SKM-1 (cell line): ENCODE data around the gene LRRC4C.

Source experiments
- DNase-seq: peaks from one replicate; lab custom pipeline; 2025; ENCODE audit not compliant: unreplicated experiment; lab: John Stamatoyannopoulos, UW

The LRRC4C gene

DNA sequence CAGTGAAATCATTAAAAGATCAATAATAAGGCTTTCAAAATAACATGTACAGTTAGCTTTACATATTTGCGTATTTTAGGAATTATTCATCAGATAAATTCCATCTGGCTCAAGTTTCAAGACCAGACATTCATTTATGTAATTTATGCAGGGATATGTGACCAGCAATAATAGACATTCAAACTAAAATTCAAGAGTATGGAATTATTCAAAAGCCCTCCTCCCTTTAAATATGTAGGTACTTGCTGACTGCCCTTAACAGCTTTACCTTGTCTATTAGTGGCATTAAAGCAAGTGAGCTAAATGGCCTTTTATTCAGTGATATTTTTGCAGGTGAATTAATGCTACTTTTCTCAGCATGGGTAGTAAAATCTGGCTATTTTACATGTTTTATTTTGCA is 126.1 kb downstream of the LRRC4C start:
- DNase-seq = no peak

DNA sequence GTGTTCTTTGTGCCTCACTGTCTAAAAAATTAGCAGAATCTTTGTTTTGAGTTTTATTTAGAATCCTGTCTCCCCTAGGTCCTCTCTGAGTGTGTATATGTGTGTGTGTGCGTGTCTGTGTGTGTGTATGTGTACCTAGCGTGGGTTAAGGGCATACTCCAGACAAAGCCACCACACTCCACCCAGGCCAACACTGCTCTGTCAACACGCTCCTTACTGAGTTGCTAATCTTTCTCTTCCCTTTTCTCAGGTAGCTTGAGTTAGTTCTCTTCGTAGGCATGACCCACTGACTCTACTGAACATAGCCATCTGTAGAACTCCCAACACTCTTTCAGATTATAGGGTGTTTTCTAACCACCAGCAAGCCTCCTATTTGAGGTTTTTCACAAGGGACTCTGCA is 131.1 kb downstream of the LRRC4C start:
- DNase-seq = no peak

DNA sequence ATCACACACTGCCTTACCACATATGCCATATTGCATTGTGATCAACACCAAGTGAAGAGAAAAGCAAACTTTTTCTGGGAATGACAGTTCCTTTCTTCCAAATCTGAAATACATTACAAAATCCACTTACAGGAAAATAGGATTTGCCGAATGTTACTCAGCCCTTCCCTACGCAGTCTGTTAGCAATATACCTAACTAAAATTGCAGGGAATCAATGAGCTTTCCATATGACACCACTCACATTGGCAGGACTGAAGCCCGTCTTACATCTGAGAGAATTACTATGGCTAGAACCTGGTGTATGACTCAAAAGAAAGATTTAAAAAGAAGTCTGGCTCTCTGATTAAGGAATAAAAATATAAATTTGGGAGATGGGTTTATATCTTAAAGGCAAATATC is 136.0 kb downstream of the LRRC4C start:
- no peak for DNase-seq

DNA sequence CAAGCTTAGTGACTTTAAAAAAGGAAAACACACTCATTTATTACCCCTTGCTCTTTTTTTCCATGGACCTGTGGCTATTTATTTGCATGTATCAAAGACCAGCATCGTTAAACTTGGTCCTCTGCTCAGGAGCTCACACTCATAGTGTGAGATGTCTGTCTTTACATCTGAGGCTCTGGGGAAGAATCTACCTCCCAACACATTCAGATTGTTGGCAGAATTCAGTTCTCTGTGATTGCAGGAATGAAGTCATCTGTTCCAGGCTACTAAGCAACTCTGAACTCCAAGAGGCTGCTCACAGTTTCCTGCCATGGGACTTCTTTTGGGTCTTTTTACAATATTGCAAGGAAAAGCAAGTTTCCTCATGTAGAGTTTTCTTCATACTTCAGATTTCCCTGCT is 138.8 kb downstream of the LRRC4C start:
- no peak for DNase-seq

DNA sequence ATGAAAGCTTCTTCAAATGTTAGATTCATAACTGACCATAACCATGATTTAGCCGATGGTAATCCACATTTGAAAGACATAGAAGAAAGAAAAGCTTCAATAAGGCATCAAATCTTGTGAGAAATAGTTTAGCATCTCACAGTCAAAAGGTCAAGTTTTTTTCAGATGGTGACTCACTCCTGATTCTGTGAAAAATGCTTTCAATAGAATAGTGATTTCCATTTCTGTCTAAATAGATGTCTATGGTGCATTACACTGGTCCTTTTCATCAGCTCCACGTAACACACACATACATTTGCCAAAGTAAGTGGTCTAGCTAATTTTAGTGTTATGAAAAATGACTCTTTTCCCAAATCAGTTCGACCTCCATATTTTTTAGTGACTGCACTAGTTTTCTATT is 139.2 kb downstream of the LRRC4C start:
- DNase-seq = no peak

DNA sequence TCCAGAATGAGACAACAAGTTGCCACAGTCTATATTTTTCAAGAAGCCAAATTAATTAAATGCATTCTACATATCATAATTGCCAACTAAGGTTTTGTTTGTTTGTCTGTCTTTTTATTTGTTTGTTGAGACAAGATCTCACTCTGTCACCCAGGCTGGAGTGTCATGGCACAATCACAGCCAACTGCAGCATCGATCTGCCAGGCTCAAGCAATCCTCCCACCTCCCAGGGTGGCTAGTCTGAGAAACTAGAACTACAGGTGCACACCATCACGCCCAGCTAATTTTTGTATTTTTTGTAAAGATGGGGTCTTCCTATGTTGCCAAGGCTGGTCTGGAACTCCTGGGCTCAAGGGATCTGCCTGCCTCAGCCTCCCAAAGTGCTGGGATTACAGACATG is 140.0 kb downstream of the LRRC4C start:
- no peak for DNase-seq

DNA sequence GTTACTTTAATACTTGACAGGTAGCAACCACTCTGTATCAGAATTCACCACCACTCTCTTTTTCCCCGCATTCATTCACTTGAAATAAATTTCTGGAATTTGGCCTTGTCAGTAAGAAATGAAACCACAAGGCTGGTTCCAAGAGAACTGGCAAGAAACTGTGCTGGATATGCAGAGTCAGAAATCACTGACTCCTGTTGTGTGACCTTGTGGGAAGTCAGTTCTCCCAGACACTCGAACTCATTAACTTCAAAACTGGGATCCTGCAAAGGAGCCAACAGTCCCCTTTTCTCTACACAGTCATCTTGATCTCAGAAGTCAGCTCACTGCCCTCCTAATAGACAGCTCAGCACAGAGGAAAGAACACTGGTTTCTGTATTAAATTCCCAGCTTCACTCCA is 142.7 kb downstream of the LRRC4C start:
- DNase-seq = no peak

DNA sequence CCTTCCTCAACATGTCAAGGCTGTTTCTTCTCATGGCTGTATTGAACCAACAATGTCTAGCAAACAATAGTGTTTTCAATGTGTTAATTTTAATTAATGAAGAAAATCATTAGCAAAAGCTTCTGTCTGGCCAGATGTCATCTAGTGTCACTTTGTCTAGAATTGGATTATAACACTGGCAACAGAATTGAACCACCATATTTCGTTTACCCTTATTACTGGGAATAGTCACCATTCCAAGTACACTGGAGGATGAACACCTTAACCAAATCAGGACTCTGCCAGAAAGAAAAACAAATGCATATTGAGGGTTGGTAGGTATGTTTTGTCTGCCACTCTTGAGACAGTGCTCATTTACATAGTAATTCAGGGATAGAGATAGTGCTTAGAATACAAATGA is 146.2 kb downstream of the LRRC4C start:
- DNase-seq = no peak

DNA sequence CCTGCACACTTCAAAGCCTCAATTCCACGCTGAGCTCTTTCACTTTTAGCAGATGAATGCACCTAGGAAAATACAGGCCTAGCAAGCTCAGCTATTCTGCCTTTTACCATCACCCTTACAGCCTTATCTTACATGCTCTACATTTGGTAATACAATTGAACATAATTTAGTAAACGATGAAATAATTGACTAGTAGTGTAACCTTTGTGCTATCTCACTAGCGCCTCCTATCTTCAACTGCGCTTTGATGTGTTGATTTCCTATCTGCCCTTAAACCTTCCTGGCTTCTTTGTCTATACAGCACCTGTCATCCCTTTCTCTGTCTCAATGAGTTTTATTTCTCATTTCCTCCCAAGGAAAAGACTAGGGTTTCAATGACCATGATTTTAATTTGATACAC is 149.7 kb downstream of the LRRC4C start:
- no peak for DNase-seq

DNA sequence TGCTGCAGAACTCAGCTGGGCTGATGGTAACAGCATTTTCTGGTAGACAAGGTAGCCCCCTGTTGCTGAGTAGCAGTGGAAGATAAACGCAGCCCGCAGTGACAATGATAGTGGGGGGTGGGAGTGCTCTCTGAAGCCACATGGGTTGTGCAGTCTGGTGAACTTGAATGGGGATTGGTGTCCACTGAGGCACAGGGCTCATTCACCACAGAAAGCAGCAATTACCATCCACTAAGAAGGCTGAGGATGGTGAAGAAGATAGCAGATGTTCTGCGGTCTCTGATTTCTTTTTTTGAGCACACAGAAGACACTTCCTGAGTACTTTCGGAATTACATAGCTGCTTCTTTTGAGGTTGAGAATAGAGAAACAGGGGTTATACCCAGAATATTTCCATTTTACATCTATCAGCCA is 150.3 kb downstream of the LRRC4C start:
- DNase-seq = no peak

DNA sequence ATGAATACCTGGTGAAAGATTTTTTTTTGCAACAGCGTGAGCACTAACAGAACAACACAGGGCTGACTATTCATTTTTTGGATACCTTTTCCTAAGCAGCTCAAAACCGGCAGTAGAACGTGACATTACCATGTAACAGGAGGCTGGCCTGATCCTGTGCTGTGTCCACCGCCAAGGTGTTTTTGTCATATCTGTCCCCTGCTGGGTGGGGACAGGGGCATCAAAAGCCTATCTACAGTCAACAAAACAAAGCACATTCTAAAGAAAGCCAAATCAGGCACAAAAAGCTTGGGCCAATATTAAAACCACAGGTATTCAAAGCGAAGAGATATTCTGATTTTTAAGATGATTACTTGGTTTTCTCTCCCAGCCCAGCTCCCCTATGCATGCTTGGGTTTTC is 151.2 kb downstream of the LRRC4C start:
- no peak for DNase-seq

DNA sequence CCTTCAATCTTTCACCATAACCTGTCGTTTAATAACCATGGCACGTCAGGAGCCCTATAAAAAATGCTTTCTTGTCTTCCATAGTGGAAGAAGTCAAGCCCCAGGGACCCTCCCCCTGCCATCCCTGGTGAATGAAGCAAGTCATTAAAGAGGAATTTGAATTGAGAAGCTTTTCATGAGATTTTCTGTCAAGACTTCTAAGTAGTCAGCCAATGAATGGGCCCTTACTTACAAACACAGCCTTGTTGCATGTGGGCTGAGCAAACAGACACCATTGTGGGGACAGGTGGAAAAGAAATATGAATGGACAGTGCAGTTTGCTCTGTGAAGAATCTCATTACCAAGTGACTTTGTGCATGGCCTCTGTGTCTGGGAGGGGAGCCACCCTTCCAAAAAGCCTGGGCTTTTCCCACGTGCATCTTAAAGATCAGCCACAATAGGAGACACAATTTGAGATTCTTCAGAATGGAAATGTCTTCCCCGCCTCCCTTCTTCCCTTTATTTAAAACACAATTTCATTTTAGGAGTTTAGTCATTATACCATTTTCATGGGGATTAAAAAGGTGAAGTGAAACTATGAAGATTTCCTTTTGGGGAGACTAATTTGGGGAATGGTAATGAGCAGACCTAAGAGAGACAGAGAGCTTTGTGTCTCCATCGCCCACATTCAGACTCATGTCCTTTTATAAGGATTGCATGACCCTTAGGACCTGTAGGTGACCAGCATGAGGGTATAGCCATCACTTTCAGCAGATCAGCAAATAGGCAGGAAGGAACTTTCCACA is 152.0 kb downstream of the LRRC4C start:
- DNase-seq = no peak

DNA sequence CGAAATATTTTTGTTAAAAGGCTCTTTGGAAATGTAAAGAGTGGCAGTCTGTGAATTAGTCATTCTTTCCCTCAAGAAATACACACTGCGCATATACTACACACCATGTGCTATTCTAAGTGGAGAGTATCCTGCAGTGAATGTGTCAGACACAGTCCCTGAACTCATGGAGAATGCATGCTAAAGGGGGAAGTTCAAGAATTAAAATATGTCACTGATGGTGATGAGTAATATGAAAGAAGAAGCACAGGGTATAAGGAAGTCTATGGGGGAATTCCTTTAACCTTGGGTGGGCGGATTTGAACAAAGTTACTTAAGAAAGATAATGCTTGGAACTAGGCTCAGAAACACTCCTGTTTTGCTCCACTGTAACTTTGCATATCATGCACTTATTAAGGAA is 153.0 kb downstream of the LRRC4C start:
- DNase-seq = no peak

DNA sequence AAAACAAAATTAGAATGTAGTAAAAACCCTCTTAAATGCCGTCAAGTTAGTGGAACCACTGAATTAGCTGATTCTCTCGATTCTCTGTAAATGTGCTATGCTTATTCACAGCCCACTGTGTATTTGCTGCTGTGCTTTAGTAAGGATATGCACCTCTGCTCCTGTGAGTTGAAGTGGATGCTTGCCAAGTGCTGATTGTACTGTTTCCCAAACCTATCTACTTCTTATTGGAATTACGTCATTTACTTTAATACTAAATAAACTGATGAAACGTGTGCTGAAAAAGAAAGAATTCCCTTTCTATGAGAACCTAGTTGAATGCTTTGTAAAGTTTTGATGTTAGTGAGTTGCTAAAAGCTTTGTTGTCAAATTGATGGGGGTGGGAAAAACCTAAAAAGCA is 158.4 kb downstream of the LRRC4C start:
- DNase-seq = no peak

DNA sequence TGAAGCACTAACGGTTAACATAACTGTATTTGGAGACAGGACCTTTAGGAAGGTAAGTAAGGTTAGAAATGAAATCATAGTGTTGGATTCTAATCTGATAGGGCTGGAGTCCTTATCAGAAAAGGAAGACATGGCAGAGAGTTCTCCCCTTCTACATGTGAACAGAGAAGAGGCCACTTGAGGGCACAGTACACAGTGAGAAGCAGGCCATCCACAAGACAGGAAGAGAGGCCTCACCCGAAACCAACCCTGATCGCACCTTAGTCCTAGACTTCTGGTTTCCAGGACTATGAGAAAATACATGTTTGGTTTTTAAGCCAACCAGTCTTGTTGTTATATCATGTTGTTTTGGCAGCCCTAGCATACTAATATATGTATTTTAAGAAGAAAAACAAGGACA is 170.0 kb downstream of the LRRC4C start:
- DNase-seq = no peak

DNA sequence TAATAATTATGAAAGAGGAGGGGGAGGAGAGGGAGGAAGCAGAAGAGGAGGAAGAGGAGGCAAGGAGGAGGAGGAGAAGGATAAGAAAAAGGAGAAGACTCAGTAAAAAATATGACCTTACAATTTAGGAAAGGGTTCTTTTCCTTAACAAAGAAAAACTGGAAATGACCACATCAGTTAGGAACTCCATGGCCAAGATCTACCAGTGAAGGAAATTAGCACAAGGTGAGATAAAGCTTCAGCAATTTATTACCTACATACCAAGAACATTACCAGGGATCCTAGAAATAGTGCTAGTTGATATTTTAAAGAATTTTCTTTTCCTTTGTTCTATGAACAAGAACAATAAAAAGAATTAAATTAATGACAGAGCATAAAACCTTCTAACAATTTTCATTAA is 172.7 kb downstream of the LRRC4C start:
- DNase-seq = no peak

DNA sequence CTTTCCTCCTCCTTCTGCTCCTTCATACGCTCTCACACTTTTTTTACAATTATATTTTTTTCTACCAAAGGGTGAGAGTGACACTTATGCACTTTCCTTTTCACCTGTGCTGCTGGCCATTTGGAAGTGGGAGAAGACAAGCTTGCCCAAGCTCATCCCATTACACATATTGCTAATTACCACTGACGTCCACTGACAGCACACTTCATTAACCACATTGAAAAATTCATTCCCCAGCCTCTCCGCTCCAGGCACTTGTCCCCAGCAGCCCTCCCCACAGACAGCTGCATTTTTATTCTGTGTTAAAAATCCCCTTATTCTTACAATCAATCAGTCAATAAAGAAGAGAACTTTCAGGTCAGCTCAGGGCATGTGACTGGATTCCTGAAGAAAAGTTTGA is 175.1 kb downstream of the LRRC4C start:
- DNase-seq = no peak

DNA sequence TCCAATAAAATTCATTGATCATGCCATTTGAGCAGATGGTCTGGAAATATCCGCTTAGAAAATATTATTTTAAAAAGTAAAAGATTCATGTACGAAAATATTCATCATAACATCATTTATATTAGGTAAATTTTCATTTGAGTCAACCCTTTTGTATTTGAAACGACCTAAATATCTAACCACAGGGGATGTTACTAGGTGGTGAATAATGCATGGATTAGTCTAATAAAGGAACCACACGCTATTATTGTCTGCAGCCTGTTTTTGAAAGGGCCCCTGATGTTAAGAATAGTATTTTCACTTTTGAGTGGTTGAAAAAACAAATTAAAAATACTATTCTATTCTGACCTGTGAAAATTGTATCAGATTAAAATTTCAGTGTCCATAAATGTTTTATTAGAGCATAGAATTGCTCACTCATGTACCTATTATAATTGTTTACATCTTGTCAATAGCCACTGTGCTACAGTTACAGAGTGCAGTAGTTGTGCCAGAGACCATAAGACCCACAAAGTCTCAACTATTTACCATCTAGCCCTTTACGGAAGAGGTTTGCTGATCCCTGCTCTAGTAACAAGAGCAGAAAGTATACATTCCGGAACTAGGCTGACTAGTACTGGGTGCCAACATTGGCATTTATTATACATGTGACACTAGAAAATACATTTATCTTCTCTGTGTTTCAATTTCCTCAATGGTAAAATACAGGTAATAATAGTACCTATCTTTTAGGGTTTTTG is 176.1 kb downstream of the LRRC4C start:
- DNase-seq = no peak

DNA sequence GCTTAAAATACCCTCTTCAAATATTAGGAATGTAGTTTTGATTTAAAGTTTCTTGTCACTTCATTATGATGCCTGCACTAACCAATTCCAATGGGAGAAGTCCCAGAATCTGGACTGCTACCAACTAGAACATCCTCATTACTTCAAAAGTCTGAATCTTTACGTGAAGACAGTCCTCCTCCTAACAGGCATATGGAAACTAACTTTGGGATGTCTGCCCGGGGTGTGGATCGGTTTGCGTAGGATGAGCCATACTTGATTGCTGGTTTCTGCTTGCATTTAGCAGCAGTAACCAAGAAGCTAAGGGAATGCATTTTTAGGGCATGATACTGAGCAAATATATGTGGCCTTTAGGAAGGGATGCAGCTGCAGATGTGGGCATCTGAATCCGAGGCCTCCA is 177.1 kb downstream of the LRRC4C start:
- DNase-seq = no peak

DNA sequence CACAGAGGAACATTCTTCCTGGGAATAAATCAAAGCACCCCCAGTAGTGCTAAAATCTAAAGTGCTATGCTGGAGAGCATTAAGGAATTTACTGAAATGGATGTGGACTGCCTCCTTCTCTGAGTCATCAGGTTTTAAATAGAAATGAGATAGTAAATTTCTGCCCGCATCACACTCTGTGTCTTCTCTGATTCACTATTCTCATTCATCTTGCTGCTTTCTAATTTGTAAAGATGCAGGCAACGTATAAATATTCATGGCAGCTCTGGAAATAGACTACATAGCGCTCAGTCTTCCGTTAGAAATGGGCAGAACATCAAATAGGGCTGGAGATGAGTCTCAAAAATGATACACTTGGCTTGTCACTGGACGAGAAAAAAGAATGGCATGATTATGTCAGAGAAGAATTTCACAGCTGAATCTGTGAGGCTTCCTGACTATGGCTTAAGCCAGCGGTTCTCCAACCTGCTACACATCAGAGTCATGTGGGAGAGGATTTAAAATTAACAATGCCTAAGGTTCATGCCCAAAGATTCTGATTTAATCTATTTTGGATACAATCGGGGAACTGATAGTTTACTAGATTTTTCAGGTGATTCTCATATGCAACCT is 178.2 kb downstream of the LRRC4C start:
- no peak for DNase-seq

DNA sequence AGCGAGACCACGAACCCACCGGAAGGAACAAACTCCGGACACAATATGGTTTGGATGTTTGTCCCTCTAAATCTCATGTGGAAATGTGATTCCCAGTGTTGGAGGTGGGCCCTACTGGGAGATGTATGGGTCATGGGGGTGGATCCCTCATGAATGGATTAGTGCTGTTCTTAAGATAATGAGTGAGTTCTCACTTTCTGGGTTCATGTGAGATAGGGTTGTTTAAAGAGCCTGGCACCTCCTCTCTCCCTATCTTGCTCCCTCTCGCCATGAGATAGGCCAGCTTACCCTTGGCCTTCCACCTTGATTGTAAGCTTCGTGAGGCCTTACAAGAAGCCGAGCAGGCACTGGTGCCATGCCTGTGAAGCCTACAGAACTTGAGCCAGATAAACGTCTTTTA is 184.6 kb downstream of the LRRC4C start:
- no peak for DNase-seq

DNA sequence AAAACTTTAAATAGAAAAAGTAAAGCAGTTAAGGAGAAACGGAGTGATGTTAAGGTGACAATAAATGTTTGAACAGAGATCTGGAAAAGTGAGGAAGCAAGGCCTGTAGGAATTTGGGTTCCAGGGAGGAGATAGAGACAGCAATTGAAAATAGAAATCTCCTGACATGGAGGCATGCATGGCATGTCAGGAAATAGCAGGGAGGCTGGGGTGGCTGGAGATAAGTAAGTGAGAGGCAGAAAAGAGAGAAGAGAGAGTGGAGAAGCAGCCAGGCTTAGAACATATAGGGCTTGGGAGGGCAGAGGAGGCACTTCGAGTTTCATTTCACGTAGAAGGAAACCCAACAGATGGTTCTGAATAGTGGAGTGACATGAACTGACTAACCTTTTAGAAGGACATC is 185.5 kb downstream of the LRRC4C start:
- no peak for DNase-seq
